ENCODE results near the gene LGALS1.
"Not testable (repeated sequence)": the region's sequence is repeated elsewhere in the genome, so short reads cannot be mapped to it uniquely, and the experiment has no call there.

LGALS1 gene

GRCh38 chr22:37639771-37640590 lies 35.5 kb upstream of the LGALS1 start:
- no peak for DNase-seq

DNA sequence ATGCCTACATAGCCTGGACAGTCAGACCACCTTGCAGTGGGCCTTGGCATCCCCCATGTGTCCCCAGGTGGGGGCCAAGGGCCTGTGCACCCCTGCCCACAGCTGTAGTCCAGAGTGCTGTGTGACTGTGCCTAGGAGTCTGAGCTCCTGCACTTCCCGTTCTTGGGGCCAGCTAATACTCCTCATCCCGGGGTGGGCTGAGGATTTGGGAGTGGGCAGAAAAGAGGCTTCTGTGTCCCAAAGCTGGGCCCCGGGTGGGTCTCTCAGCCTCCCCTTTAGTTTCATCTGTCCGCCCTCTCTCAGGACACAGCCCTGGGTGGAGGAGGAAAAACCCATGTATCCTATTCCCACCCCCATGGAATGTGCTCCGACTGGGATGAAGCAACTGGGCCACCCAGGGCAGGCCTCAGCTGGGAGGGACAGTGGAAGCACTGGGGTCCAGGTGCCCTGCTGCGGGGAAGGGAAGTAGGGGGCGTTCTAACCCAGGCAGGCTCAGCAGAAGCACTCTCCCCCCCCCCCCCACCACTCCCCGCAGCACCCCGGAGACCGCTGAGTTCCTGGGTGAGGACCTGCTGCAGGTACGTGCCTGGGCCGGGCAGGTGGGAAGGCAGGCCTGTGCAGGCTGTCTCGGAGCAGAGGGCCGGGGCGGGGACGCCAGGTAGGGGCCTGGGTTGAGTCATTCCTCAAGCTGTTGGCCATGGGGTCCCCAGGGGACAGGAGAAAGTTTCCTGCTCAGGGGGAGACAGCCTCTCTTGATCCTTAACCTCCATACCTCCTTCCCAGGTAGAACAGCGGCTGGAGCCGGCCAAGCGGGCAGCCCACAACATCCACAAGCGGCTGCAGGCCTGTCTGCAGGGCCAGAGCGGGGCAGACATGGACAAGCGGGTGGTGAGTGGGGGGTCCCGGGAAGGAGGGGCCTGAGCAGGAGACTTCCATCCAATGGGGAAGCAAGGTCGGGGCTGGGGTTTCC lies 34.6 kb upstream of the LGALS1 start:
- no peak for DNase-seq

DNA sequence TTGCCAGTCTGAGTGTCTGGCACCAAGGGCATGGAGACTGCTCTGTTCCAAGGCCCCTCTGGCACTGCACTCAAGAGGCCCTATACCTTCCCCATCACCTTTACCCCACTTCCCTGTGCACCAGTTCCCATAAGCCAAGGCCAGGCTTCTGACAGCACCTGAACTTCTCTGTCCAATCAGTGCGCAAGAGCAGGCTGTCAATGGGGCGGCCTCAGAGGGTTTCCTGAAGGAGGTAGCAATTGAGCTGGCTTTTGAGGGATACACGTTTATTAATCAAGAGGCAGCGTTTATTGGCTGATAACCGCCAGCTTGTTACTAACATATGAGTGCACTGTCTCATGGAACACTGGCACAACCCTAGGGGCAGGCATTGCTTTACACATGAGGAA lies 33.9 kb upstream of the LGALS1 start:
- no peak for DNase-seq

DNA sequence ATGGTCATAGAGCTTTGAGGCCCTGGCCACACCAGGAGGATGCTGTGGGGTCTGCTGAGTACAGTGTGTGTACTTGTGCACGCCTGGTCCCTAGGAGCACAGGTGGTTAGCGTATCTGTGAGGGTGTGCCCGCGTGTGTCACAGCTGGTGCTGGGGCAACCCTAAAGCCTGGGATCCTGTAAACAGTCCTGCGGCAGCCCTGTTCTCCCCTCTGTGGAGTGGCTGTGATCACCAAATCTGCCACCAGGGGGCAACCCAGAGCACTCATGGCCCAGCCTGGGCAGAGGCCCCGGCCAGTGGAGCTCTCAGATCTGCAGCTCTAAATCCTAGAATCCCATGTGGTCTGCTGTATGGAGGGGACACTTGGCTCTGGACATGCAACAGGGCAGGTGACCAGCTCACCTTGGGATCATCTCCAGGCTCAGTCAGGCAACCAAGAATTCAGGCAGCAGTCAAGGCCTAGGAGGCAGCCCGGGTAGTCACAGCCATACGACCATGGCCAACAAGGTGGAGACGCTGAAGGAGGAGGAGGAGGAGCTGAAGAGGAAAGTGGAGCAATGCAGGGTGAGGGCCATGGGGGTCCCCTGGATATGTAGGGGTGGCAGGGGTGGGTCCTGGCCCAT lies 32.1 kb upstream of the LGALS1 start:
- peak; percentile 73 for DNase-seq

DNA sequence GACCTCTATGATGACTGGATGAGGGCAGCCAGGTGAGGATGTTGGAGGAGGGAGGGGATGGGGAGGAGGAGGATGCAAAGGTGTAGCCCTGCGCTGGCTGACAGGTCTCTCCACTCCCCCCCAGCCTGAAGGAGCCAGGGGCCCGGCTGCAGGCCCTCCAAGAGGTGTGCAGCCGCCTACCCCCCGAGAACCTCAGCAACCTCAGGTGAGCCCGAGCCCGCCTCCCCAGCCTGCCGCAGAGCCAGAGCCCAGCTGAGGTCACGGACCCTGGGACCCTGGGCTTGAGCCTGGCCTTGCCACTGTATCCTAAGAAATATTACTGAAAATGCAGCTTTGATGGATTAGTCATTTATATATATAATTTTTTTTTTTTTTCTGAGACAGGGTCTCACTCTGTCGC lies 28.1 kb upstream of the LGALS1 start:
- DNase-seq = no peak

GRCh38 chr22:37647928-37648327 lies 27.5 kb upstream of the LGALS1 start:
- no peak for DNase-seq

GRCh38 chr22:37650463-37651136 lies 24.8 kb upstream of the LGALS1 start:
- no peak for DNase-seq

DNA sequence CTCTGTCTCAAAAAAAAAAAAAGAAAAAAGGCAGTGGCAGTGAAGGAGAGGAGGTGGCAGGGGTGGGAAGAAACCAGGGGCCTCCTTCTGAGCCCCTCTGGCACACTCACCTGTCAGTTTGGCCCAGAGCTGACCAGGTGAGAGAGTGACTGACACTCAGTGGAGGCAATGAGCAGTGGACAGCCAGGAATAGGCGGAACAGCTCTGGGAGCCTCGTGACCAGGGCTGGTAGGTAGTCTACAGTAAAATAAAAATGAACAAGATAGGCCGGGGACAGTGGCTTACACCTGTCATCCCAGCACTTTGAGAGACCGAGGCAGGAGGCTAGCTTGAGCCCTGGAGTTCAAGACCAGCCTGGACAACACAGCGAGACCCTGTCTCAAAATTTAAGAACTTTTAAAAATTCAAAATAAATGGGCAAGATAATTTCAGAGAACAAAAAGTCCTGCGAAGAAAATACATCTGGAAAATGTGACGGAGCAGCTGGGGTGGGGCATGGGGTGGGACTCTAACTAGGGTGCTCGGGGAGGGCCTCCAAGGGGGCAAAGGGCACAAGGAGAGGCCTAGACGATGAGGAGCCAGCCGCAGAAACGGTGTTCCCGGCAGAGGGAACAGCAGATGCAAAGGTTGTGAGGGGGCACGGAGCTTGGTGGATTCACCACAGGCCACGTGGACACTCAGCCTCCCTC lies 20.7 kb upstream of the LGALS1 start:
- DNase-seq = no peak

DNA sequence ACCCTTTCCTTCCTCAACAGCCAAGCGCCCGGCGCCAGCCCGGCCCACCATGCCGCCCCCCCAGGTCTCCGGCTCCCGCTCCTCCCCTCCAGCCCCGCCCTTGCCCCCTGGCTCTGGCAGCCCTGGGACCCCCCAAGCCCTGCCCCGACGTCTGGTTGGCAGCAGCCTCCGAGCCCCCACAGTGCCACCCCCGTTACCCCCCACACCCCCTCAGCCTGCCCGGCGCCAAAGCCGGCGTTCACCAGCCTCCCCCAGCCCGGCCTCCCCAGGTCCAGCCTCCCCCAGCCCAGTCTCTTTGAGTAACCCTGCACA lies 20.2 kb upstream of the LGALS1 start:
- DNase-seq = no peak

DNA sequence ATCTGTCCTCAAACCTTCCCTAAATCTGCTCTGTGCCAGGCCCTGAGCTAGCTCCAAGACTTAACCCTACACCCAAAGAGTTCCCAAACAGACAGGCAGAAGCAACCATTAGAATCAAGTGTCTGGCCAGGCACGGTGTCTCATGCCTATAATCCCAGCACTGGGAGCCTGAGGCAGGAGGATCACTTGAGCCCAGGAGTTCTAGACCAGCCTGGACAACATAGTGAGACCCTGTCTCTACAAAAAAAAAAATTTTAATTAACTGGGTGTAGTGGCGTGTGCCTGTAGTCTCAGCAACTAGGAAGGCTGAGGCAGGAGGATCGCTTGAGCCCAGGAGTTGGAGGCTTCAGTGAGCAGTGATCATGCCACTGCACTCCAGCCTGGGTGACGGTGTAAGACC lies 18.9 kb upstream of the LGALS1 start:
- DNase-seq = not testable (repeated sequence)

- DNase-seq = no peak
These were observed 17.8 kb upstream of the LGALS1 start for GRCh38 chr22:37657590-37658132.

GRCh38 chr22:37658133-37659065 lies 17.0 kb upstream of the LGALS1 start, which contains the start of gene PDXP:
TSS of gene PDXP (plus strand) at chr22:37658723. CDS start at chr22:37658783, 60 bp downstream.
- DNase-seq = peak; percentile 98

DNA sequence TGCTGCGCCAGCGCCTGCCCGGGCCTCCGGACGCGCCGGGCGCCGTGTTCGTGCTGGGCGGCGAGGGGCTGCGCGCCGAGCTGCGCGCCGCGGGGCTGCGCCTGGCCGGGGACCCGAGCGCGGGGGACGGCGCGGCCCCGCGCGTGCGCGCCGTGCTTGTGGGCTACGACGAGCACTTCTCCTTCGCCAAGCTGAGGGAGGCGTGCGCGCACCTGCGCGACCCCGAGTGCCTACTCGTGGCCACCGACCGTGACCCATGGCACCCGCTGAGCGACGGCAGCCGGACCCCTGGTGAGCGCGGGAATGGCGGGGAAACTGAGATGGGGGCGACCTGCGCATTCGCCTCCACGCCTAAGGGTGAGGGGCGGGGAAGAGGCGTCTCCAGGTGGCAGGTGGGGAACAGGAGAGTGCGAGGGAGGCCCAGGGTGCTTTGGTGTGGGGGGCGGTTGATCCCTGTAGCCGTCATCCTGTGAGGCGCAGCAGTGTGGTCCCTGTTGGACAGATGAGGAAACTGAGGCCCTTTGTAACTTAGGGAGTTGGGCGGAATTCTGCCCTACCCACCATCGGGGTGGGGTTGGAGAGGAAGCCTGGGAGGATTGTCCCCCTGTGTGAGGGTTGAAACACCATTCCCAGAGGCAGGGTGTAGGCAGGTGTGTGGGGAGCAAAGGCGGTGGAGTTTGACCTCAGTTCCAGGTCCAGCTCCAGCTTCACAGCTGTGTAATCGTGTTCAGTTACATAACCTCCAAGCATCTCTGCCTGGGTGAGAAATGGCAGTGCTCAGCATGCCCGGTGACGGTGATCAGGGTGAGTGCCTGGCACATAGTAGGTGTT lies 16.2 kb upstream of the LGALS1 start:
- DNase-seq = no peak

GRCh38 chr22:37659897-37660708 lies 15.3 kb upstream of the LGALS1 start:
- no peak for DNase-seq

DNA sequence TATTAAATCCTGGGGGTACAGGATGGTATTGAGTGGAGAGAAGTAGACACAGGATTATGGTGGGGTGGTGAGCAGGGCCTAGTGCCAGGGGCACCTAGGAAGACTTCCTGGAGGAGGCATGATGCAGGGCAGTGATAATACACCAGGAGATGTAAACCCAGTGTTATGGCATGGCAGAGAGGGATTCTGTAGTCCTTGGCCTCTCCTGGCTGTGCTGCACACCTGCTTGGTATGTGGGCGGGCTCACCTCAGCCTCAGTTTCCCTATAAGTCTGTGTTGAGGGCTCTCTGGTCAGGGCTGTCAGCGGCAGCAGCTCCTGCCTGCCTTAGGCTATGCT lies 14.8 kb upstream of the LGALS1 start:
- DNase-seq = no peak

DNA sequence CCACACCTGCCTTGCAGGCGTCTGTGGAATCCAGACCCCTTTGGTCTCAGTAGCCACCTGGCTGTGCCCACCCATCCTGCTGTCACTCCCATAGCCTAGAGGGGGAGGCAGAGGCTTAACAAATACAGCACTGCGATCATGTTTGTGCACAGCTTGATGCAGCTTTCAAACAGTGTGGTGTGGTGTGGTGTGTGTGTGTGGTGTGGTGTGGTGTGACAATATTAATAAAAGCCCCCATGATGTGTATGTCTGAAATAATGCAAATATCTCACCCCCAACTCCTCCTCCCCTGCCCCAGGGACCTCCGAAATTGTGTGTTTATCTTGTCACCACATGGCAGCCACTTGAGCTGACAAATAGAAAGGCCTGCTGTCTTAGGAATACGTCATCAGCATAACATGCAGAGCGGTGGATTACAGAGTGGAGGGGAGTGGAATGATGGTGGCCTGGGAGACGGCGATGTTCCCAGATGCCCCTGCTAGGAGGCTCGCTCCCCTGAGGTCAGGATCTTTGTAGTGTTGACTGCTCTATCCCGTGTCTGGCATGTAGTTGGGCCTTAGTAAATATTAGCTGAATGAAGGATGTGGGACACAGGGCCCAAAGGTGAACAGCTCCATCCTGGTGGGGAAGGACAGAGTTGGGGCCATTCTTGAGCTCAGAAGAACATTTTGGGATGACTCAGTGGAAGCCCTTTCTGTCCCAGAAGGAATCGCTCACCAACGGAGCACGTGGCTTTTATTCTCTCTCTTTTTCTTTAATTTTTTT lies 14.1 kb upstream of the LGALS1 start:
- no peak for DNase-seq

DNA sequence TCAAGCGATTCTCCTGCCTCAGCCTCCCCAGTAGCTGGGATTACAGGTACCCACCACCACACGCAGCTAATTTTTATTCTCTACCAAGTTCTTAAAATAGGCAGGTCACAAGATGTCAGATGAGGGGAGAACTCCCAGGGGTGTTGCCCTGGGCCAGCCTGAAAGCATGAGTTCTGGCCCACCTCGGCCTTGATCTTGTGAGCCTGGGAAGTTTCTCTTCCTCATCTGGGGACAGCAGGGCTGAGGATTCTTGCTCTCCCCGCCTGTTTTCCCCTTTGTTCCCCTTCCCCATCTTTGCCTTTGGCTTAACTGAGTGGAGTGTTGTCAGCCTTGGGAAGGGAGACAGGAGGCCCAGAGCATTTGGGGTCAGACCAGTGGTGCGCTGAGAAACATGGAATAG lies 13.4 kb upstream of the LGALS1 start:
- DNase-seq = no peak

DNA sequence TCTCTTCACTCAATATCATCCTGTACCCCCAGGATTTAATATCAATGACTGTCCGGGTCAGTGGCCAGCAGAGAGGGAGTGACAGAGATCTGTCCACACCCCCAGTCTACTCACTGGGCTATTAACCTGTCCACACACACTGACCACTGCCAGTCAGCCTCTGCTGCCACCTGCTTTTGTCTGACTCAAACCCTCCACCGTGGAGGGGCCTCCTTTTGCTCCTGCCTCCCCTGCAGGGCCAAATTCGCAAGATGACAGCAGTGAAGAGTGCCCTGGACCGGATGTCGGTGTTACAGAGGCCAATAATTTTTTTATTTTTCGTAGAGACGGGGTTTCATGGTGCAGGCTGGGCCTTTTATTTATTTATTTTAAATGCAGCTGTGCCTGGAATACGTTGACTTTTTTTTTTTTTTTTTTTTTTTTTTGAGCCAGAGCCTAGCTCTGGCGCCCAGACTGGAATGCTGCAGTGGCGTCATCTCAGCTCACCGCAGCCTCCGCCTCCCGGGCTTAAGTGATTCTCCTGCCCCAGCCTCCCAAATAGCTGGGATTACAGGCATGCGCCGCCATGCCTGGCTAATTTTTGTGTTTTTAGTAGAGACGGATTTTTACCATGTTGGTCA lies 11.8 kb upstream of the LGALS1 start:
- no peak for DNase-seq
